Immature natural killer cell (primary cell): ENCODE data around the gene TDRD7. TPM values are rescaled to one million over a fixed set of nuclear protein-coding genes. Genes with fewer than 3 reads are reported as not detected.
"Not testable (repeated sequence)": the region's sequence is repeated elsewhere in the genome, so short reads cannot be mapped to it uniquely, and the experiment has no call there.

Source experiments
- DNase-seq, 3 donors: peaks; one replicate each; pipeline ENCODE4 v3.0.0; 2022; ENCODE audit warnings: mixed read lengths in 1 of 3
- H3K27ac Mint-ChIP-seq, 6 donors: one replicate each; pipeline ENCODE4 v1.8.0; 2020; ENCODE audit warnings: mixed read lengths in 6 of 6, mild to moderate bottlenecking in 5 of 6, inconsistent platforms in 4 of 6, moderate library complexity in 3 of 6
- H3K27me3 Mint-ChIP-seq, 3 donors: one replicate each; pipeline ENCODE4 v1.8.0; 2020 to 2021; ENCODE audit warnings: low read depth in 3 of 3, mild to moderate bottlenecking in 3 of 3, mixed read lengths in 3 of 3, moderate library complexity in 3 of 3, inconsistent platforms in 1 of 3
- H3K36me3 Mint-ChIP-seq, 3 donors: one replicate each; pipeline ENCODE4 v1.8.0; 2020; ENCODE audit warnings: mixed read lengths in 3 of 3, inconsistent platforms in 2 of 3, mild to moderate bottlenecking in 2 of 3
- H3K4me1 Mint-ChIP-seq, 2 donors: one replicate each; pipeline ENCODE4 v1.8.0; 2020; ENCODE audit warnings: inconsistent platforms in 2 of 2, mild to moderate bottlenecking in 2 of 2, mixed read lengths in 2 of 2, moderate library complexity in 1 of 2
- H3K4me3 Mint-ChIP-seq, 5 donors: one replicate each; pipeline ENCODE4 v1.8.0; 2020; ENCODE audit warnings: mild to moderate bottlenecking in 5 of 5, mixed read lengths in 5 of 5, inconsistent platforms in 3 of 5, moderate library complexity in 3 of 5
- H3K9me3 Mint-ChIP-seq, 6 donors: one replicate each; pipeline ENCODE4 v1.8.0; 2020; ENCODE audit warnings: mild to moderate bottlenecking in 6 of 6, mixed read lengths in 6 of 6, inconsistent platforms in 4 of 6, moderate library complexity in 3 of 6
- polyA plus RNA-seq, 3 donors: library from polyadenylated mRNA; unstranded; fragments of 300-500 nt; fragmentation: Illumina TruSeq; gene quantifications; one replicate each; pipeline ENCODE4 v1.2.3, GENCODE V29; 2021

The TDRD7 gene
- polyA plus RNA-seq, 3 donors from 2014 or later: 6.9 to 9.4 (median 8.4) TPM

DNA sequence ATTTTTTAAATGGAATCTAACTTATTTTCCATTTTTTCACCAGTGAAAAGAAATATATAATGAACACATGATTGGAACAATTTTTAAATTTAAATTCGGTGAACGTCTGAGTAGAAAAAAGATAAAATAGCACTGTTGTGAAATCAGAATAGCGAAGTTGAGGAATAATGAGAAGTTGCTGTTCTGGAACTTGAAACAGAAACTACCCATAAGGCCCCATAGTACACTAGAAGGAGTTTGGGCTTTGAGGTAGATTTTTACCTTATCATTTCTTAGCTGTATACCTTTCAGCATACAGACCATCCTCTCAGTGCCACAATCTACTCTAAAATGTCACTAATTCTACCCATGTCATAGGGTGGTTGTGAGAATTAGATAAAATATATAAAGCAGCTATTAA, 35.1 kb downstream of the TDRD7 start:
- Mint-ChIP-seq H3K27ac (no peak overlapping the region), H3K27me3 (peaks cover 0 to 2% (median 0%) of the 10 kb centered on the region in 3 donors), H3K4me1 (no peaks in the 10 kb centered on the region), H3K4me3 (no peak overlapping the region), H3K9me3 (no peaks in the 10 kb centered on the region), H3K36me3 (peaks cover 30 to 45% (median 35%) of the 10 kb centered on the region in 3 donors)
- DNase-seq: no peak

- not testable (repeated sequence) for H3K27ac Mint-ChIP-seq, H3K9me3 Mint-ChIP-seq
Observed at GRCh38 chr9:97453573-97453972, 41.7 kb downstream of the TDRD7 start.

DNA sequence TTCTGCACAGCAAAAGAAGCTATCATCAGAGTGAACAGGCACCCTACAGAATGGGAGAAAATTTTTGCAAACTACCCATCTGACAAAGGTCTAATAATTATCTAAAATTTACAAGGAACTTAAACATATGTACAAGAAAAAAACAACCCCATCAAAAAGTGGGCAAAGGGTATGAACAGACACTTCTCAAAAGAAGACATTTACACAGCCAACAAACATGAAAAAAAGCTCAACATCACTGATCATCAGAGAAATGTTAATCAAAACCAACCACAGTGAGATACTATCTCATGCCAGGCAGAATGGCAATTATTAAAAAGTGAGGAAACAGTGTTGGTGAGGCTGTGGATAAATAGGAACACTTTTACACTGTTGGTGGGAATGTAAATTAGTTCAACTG, 44.9 kb downstream of the TDRD7 start:
- H3K9me3 Mint-ChIP-seq, H3K4me3 Mint-ChIP-seq, DNase-seq, H3K27ac Mint-ChIP-seq, H3K27me3 Mint-ChIP-seq, H3K4me1 Mint-ChIP-seq: not testable (repeated sequence)
- peaks cover 9 to 30% (median 22%) of the 10 kb centered on the region in 3 donors for H3K36me3 Mint-ChIP-seq

More at GRCh38 chr9:97453573-97453972, 41.7 kb downstream of the TDRD7 start:
- H3K4me3 Mint-ChIP-seq, H3K4me1 Mint-ChIP-seq, DNase-seq, H3K27me3 Mint-ChIP-seq: not testable (repeated sequence)
- H3K36me3 Mint-ChIP-seq: peaks cover 21 to 45% (median 31%) of the 10 kb centered on the region in 3 donors

GRCh38 chr9:97459326-97459725, 47.4 kb downstream of the TDRD7 start:
- Mint-ChIP-seq H3K4me3 (no peak overlapping the region), H3K36me3 (peaks cover 9 to 26% (median 20%) of the 10 kb centered on the region in 3 donors), H3K4me1 (no peaks in the 10 kb centered on the region), H3K27me3 (peaks cover 0 to 2% (median 1%) of the 10 kb centered on the region in 3 donors), H3K27ac (no peak overlapping the region), H3K9me3 (no peaks in the 10 kb centered on the region)
- DNase-seq: no peak

DNA sequence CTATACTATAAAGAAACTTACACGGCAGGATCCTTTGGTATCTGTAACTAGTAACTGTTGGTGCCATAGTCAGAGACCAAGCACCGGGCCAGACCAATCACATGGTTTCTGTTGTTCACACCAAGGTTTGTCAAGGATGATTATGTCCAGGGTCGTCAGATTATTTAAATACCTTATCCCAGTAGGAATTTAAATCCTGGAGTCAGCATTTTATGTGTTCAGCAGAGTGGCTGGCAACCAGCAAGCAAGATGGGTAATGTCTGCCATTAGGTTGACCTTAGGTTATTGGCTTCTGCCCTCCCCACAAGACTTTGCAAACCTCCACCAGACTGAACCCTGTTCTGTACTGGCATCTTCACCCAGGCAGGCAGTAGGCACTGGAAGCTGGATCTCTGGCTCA, 50.3 kb downstream of the TDRD7 start:
- H3K4me1 Mint-ChIP-seq: no peaks in the 10 kb centered on the region
- H3K4me3 Mint-ChIP-seq: no peak overlapping the region
- H3K9me3 Mint-ChIP-seq: no peaks in the 10 kb centered on the region
- H3K27ac Mint-ChIP-seq: no peak overlapping the region
- no peak for DNase-seq
- peaks cover 11 to 30% (median 13%) of the 10 kb centered on the region in 3 donors for H3K36me3 Mint-ChIP-seq
- peaks cover 0 to 2% (median 0%) of the 10 kb centered on the region in 3 donors for H3K27me3 Mint-ChIP-seq

GRCh38 chr9:97462914-97463313, 51.0 kb downstream of the TDRD7 start:
- Mint-ChIP-seq H3K4me3 (no peak overlapping the region), H3K27me3 (no peaks in the 10 kb centered on the region), H3K4me1 (no peaks in the 10 kb centered on the region), H3K9me3 (no peaks in the 10 kb centered on the region), H3K27ac (no peak overlapping the region), H3K36me3 (peaks cover 11 to 38% (median 13%) of the 10 kb centered on the region in 3 donors)
- no peak for DNase-seq

GRCh38 chr9:97468658-97469448, 57.0 kb downstream of the TDRD7 start:
- Mint-ChIP-seq H3K27me3 (no peaks in the 10 kb centered on the region), H3K27ac (peak overlapping the region in 1 of 6 donors; percentile 43), H3K4me3 (no peak overlapping the region), H3K4me1 (no peaks in the 10 kb centered on the region), H3K9me3 (no peaks in the 10 kb centered on the region), H3K36me3 (peaks cover 18 to 43% (median 19%) of the 10 kb centered on the region in 3 donors)
- no peak for DNase-seq

- Mint-ChIP-seq H3K27ac (no peak overlapping the region), H3K36me3 (peaks cover 14 to 48% (median 23%) of the 10 kb centered on the region in 3 donors), H3K9me3 (no peaks in the 10 kb centered on the region), H3K4me1 (no peaks in the 10 kb centered on the region), H3K27me3 (no peaks in the 10 kb centered on the region), H3K4me3 (no peak overlapping the region)
- DNase-seq: no peak
Observed at GRCh38 chr9:97470076-97470475, 58.2 kb downstream of the TDRD7 start.

DNA sequence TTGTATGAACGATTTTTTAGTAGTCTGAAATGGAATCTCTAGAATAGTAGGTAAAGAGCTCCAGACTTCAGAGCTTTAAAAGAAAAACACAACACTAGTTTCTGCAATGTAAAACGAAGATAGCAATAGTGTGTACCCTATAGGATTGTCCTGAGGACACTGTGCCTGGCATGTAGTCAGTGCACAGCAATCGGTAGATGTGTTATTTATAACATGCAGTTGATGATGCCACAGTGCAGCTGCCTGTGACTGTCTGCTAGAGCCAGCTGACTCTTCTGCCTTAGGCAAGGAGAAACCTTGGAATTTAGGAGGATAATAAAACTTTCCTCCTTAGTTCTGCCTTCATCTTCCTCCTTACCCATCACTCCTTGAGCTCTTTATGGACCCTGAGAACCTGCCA, 61.8 kb downstream of the TDRD7 start:
- Mint-ChIP-seq H3K4me3 (no peak overlapping the region), H3K27ac (no peak overlapping the region), H3K36me3 (peaks cover 13 to 38% (median 21%) of the 10 kb centered on the region in 3 donors), H3K9me3 (no peaks in the 10 kb centered on the region), H3K4me1 (no peaks in the 10 kb centered on the region), H3K27me3 (peaks cover 0 to 3% (median 0%) of the 10 kb centered on the region in 3 donors)
- DNase-seq: no peak

DNA sequence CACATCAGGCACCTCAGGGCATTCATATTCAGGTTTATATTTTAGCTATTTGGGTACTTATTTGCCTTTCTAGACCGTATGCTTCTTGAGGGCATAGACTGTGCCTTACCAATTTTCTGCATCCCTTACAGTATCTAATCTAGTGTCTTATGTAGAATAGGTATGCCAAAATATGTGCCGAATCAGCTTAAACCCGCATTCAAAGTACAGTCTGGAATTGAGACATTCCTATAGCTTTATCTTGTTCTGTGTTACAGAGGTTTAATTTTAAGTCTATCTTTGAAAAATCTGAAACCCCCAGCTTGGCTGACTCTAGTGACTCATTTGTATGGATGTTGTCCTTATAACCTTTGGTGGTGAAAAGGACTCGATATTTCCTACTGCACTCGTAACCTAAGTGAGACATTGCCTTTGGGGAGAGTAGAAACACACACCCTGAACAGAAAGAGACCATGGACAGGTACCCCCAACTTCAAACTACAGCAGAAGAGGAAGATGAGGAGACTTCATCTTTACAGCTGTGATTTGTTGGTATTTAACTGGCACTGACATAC, 62.6 kb downstream of the TDRD7 start:
- Mint-ChIP-seq H3K27me3 (peaks cover 0 to 3% (median 0%) of the 10 kb centered on the region in 3 donors), H3K27ac (no peak overlapping the region), H3K4me3 (no peak overlapping the region), H3K4me1 (no peaks in the 10 kb centered on the region), H3K36me3 (peaks cover 14 to 45% (median 18%) of the 10 kb centered on the region in 3 donors), H3K9me3 (no peaks in the 10 kb centered on the region)
- no peak for DNase-seq

DNA sequence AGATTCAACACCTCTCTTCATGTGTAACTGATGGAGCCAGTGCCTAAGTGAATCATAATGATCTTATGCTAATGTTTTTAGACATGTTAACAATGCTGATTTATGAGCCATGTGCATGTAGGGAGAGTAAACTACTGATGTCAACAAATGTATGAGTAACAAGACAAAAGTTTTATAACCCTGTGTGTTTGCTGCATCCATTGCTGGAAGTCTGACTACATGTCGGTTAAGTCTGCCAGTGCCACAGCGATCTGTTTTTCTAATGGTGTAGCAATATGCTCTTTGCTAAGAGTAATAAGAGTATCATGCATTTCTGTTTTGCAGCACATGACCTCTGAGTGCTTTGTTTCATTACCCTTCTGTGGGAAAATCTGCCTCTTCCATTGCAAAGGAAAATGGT, 63.2 kb downstream of the TDRD7 start:
- no peak overlapping the region for H3K27ac Mint-ChIP-seq
- H3K9me3 Mint-ChIP-seq: no peaks in the 10 kb centered on the region
- DNase-seq: no peak
- no peaks in the 10 kb centered on the region for H3K4me1 Mint-ChIP-seq
- H3K36me3 Mint-ChIP-seq: peaks cover 14 to 45% (median 18%) of the 10 kb centered on the region in 3 donors
- no peak overlapping the region for H3K4me3 Mint-ChIP-seq
- H3K27me3 Mint-ChIP-seq: peaks cover 0 to 3% (median 0%) of the 10 kb centered on the region in 3 donors

DNA sequence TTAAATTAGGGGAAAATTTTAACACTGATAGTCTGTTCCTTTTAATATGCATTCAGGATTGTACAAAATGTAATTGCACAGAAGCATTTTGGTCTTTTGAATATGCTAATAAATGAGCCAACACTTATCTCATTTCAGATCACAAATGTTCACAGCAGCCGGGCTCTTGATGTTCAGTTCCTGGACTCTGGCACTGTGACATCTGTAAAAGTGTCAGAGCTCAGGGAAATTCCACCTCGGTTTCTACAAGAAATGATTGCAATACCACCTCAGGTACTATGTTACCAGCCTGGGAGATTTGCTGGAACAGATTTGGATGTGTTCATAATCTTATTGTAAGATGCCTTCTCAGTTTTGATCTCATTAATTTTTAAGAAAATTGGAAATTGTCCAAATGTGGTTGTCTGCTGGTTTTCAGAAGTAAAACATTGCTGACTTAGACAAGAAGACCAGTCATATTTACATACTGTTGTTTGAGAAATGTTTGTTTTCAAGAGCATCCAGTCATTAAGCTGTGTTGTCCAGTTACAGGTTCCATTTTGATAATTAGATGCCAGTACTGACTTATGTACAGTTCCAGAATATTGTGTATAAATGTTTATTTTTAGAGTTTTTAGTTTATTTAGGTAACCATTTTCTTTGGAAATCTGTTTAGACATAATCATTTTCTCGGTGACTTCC, 66.5 kb downstream of the TDRD7 start:
- Mint-ChIP-seq H3K4me3 (no peak overlapping the region), H3K27me3 (peaks cover 0 to 3% (median 3%) of the 10 kb centered on the region in 3 donors), H3K4me1 (no peaks in the 10 kb centered on the region), H3K9me3 (no peaks in the 10 kb centered on the region), H3K36me3 (peaks cover 31 to 59% (median 35%) of the 10 kb centered on the region in 3 donors), H3K27ac (no peak overlapping the region)
- DNase-seq: no peak

- Mint-ChIP-seq H3K4me3 (no peak overlapping the region), H3K27ac (no peak overlapping the region), H3K4me1 (no peaks in the 10 kb centered on the region), H3K9me3 (no peaks in the 10 kb centered on the region), H3K27me3 (peaks cover 0 to 3% (median 3%) of the 10 kb centered on the region in 3 donors), H3K36me3 (peaks cover 35 to 61% (median 41%) of the 10 kb centered on the region in 3 donors)
- DNase-seq: no peak
Observed at GRCh38 chr9:97479496-97480159, 67.7 kb downstream of the TDRD7 start.
